ENCODE data around the gene SEMA6B.
"Not testable (repeated sequence)": the region's sequence is repeated elsewhere in the genome, so short reads cannot be mapped to it uniquely, and the experiment has no call there.

The SEMA6B gene

DNA sequence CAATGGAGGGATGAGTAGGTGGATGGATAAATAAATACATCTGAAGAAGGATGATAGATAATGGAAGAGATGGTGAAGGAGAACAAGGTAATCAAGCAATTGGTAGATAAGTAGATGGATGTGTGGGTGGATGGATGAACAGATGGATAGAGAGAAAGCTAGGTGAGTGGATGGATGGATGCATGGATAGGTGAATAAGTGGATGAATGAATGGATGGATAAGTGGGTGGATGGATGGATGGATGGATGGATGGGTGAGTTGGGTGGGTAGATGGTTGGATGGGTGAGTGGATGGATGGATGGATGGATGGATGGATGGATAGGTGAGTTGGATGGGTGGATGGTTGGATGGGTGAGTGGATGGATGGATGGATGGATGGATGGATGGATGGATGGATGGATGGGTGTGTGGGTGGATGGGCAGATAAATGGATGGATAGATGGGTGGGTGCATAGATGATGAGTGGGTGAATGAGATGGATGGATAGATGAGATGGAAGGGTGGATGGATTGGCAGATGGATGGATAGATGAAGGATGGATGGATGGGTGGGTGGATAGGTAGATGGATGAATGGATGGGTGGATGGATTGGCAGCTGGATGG lies 6.3 kb downstream of the SEMA6B start:
- DNase-seq (ENCODE audit: extremely low read depth in 1 of 2, low read depth in 1 of 2) = no peak

DNA sequence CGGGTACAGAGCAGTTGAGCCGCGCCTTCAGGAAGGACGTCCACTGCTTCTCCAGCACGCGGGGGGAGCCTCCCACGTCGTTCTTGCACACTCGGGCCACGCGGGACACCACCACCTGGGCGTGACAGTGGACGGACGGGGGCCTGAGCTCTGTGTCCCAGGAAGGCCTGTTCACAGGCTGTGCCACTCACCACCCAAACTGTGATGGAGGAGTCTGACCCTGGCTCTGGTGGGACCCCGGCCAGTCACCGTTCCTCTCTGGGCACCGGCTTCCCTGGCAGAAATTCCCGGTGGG lies 7.0 kb downstream of the SEMA6B start:
- DNase-seq (ENCODE audit: extremely low read depth in 1 of 2, low read depth in 1 of 2) = no peak

DNA sequence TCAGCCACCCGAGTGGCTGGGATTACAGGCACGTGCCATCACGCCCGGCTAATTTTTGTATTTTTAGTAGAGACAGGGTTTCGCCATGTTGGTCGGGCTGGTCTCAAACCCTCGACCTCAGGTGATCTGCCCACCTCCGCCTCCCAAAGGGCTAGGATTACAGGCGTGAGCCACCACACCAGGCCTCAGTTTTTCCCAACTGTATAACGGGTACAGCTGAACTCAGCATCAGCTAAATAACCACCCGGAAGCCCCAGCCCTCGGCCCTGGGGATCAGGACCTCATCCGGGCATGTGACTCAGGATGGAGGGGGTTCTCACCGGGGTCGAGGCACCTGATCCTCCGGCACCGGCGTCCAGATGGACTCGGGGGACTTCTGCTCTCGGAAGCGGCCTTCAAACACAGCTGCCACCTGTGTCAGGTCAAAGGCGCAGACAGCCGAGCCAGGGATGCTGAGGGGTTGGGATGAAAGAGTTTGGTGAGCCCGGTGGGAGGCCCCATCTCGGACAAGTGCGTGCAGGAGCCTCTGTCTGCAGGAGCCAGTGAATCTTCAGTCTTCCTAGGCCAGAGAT lies 8.9 kb downstream of the SEMA6B start:
- no peak for DNase-seq (ENCODE audit: extremely low read depth in 1 of 2, low read depth in 1 of 2)

DNA sequence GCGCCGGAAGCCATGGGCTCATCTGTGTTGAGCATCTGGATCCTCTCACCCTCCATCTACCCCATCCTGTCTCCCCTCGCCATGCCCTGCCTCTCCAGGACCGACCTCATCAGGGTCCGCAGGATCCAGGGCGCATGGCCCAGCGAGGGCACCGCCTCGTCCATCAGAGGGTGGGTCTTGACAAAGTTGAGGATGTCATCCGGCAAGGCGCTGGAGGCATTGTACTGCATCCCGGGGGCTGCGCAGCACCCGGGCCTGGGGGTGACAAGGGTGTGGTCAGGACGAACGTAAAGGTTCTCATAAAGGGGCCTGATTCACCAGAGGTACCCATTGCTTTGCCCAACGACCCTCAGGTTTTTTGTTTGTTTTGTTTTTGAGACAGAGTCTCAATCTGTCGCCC lies 9.5 kb downstream of the SEMA6B start:
- DNase-seq (ENCODE audit: extremely low read depth in 1 of 2, low read depth in 1 of 2) = no peak

DNA sequence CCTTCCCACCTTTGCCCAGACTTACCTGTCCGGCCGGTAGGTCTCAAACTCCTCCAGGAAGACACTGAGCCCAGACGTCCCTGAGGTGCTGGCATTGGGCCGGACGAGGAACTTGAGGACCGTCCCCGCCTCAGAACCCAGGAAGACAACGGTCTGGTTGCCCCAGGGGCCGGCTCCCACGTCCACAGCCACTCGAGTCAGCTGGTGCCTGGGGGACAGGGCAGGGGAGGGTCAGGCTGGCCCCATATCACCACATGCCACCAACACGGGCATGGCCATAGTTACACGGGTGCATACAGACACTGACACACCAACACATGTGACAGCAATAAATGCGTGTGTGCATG lies 11.3 kb downstream of the SEMA6B start:
- no peak for DNase-seq (ENCODE audit: extremely low read depth in 1 of 2, low read depth in 1 of 2)

DNA sequence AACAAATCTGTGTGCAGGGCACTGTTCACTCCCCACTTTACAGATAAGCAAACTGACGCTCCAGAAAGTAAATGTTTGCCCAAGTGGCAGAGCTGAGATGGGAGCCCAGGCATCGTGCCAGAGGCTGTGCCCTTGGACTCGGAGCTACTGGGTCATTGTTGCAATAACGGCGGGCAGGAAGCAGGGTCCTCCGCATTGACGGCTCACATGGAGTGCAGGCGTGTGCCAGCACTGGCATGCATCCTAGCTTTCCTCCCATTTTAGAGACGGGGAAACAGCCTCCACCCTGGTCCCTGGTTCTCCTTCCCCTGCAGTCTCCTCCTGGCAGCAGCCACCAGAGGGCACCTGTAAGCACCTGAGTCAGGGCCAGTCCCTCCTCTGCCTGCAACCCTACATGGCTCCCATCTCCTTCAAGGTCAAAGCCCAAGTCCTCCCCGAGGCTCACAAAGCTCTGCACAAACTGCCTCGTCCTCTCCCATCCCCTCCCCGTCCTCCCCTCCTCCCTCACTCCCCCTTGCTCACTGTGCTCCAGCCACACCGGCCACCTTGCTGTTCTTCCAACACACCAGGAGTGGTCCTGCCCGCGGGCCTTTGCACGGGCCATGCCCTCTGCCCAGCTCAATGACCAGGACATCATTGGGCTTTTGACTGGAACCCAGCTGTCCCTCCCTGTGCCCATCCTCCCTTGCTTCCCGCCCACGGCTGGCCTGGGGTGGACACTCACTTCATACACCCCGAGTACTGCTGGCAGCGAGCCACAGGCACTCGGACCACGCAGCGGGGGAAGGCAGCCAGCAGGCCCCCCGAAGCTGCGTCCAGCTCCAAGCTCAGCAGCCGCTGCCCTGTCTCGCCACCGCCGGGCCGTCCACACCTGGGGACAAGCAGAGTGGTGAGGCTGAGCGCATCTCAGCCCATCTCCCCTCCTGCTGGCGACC lies 11.9 kb downstream of the SEMA6B start:
- DNase-seq (ENCODE audit: extremely low read depth in 1 of 2, low read depth in 1 of 2) = no peak

DNA sequence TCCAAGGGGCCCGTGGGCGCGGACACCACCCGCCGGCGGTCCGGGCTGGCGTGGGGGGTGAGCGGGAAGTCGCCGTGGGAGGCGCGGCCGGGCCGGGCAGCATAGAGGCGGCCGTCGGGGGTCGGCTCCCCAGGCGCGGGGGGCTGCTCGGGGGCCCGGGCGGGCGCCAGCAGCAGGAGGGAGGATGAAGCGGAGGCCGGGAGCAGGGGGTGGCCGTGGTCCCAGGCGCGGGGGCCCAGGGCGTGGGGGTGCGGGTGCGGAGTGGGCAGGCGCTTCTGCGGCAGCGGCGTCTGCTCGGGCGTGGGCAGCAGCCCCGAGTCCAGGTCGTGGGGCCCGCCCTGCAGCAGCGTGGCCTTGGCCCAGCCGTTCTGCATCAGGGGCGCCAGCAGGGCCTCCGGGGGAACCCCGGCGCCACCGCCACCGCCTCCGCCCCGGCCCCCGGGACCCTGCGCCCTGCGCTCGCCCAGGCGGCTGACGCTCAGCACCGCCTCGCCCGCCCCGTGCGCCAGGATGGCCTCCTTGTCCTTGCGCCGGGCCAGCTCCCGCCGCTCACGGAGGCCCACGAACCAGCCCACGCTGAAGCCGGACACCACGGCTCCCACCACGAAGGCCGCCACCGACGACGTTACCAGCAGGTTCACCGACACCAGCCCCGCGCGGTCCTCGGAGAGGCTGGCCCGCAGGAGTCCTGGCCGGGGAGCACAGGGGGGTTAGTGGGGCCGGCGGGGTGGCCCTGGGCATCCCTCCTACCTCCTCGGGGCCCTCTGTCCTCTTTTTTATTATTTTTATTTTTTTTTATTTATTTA lies 15.4 kb downstream of the SEMA6B start:
- no peak for DNase-seq (ENCODE audit: extremely low read depth in 1 of 2, low read depth in 1 of 2)

DNA sequence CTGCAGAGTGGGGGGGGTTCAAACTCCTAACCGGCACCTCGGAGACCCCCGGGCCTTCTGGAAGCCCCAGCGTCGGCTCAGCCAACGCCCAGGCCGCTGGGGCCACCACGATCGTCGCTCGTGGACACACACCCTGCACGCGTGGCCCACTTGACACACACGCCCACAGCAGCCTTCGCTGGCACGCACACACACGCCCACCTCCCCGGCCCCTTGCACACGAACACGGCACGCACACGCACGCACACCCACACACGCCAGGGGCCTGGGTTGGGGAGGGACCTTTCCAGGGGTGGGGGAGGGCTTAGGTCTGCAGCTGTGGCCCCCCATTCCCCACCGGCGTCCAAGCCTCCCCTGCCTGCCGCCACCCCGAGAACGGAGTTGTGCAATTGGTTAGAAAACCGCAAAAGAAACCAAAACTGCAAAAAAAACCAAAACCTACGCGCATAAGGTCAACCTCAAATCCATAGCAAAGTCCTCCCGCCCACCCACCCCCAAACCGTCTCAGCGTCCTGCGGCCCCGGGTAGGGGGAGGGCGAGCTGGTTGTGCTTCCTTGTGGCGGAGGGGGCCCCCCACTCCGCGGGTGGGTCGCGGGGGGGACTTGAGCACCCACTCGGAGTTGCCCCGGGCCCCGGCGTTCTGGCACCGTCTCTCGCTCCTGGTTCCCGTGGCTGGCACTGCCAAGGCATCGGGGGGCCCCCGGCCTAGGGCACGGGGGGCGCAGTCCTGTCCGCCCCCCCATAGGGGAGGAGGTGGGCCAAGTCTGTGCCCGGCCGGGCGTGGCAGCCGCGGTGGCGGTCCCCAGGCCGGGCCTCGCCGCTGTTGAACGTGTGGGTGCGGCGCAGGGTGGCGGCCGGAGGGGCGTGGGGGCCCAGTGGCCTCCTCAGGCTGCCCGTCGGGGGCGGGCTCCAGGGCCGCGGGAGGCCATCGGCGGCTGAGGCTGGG lies 16.3 kb downstream of the SEMA6B start:
- DNase-seq (ENCODE audit: extremely low read depth in 1 of 2, low read depth in 1 of 2) = no peak

DNA sequence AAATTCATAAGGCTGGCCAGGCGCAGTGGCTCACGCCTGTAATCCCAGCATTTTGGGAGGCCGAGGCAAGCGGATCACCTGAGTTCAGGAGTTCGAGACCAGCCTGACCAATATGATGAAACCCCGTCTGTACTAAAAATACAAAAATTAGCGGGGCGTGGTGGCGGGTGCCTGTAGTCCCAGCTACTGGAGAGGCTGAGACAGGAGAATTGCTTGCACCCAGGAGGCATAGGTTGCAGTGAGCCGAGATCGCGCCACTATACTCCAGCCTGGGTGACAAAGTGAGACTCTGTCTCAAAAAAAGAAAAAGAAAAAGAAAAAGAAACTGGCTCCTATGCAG lies 17.7 kb downstream of the SEMA6B start:
- not testable (repeated sequence) for DNase-seq (ENCODE audit: extremely low read depth in 1 of 2, low read depth in 1 of 2)

DNA sequence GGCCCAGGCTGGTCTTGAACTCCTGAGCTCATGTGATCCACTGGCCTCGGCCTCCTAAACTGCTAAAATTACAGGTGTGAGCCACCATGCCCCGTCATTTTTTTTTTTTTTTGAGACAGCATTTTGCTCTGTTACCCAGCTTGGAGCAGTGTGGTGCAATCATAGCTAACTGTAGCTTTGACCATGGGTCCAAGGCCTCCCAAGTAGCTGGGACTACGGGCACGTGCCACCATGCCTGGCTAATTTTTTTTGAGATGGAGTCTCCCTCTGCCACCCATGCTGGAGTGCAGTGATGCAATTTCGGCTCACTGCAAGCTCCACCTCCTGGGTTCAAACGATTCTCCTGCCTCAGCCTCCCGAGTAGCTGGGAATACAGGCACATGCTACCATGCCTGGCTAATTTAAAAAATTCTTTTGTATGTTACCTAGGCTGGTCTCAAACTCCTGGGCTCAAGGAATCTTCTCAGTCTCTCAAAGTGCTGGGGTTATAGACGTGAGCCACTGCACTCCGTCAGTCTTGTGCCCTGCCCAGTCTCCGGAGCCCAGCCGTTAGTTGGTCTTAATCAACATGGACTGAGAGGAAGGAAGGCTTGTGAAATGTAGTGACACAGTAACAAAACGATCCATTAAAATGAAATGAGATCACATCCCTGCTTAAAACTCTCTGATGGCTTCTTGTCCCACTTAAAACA lies 18.2 kb downstream of the SEMA6B start:
- DNase-seq (ENCODE audit: extremely low read depth in 1 of 2, low read depth in 1 of 2) = no peak

DNA sequence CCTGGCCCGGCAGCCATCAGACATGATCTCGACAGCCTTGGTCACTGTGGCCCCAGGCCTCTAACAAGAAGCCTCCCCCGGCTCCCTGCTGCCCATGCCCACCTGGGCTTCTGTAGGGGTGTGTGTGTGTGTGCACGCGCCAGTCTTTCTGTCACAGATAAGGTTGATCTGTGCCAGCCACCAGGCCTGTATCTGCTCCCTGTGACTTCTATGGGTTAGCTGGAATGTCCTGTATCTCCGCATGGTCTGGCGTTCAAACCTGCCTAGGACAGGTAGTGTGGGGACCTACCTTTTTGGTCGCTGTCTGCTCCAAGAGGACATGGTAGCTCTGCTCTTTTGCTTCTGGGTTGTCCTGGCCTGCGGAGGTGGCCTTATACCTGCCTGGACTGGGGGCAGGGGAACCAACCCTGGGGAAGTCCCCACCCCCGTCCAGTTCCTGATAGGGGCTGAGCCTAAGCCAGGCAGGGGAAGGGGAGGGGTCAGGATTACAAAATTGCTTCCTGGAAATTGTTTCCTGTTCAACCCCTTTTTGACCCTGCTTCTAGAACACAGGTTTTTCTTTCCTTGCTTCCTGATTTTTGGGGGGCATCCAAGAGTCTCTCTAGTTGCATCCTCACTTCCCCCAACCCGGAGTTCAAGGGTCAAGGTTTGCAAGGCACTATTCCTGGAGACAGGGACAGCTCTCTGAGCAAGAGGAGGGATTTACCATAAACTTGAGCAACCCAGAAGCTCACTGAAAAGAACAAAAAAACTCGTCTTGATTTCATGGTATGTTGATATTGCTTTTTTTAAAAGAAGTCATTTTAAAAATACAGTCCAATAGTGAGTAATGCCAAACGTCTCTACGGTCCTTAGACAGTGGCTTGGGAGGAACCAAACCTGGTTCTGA lies 19.5 kb downstream of the SEMA6B start, which contains the start of gene LRG1:
TSS of gene LRG1 (minus strand) at position 344 of the 889 bp plus-strand sequence. CDS start at position 321, 23 bp downstream.
- DNase-seq (ENCODE audit: extremely low read depth in 1 of 2, low read depth in 1 of 2) = no peak

DNA sequence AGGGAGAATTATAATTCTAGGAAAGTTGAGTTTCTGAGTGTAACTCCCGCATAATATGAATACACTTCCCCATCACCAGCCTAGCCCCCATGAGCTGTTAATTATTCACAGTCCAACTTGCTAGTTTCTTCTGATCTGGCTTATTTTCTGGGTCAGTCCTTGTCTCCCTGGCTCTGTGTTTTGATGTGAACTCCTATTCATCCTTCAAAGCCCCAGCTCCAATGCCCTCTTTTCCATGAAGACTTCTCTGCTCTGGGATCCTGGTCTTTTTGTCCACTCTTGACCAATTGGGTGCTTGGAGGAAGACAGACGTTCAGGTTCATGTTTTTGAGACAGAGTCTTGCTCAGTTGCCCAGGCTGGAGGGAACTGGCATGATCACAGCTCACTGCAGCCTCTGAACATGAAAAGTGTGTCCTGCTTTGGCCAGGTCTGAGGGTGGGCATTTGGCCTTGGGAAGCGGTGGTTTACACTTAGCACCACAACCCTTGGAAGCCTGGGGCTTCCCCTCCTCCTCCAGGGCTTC lies 20.3 kb downstream of the SEMA6B start:
- DNase-seq (ENCODE audit: extremely low read depth in 1 of 2, low read depth in 1 of 2) = no peak

DNA sequence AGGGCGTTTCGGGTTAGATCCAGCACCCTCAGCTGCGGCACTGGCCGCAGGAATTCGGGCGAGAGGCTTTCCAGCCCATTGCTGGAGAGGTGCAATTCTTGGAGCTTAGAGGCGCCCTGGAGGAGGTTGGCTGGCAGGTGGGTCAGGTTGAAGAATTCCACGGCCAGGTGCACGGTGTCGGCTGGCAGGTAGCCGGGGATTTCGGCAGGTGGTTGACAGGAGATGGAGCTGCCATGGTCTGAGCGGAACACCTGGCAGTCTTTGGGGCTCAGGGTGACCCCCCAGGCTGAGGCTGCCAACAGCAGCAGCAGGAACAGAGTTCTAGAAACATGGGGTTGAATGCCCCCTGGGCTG lies 20.9 kb downstream of the SEMA6B start:
- DNase-seq (ENCODE audit: extremely low read depth in 1 of 2, low read depth in 1 of 2) = no peak

DNA sequence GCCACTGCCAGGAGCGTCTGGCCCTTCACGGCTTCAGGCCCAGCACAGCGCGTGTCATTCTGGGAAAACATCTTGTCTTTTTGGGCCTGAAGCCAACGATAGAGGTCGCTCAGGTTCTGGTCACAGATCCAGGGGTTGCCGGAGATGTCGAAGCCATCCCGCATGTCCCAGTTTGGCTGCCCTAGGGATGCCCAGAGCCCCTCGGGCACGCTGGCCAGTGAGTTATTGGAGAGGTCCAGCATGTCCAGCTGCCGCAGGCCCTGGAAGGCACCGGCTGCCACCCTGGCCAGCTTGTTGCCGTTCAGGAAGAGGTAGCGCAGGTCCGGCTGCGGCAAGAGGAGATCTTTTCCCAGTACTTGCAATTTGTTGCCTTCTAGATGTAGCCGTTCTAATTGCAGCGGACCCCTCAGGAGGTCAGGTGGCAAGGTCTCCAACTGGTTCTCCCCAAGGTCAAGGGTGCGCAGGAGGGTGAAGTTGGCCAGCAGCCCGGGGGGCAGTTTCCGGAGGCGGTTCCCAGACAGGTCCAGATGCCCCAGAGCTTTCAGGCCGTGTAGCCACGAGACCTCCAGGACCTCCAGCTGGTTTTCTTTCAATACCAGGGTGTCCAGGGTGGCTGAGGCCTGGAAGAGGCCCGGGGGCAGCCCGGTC lies 21.4 kb downstream of the SEMA6B start:
- no peak for DNase-seq (ENCODE audit: extremely low read depth in 1 of 2, low read depth in 1 of 2)

DNA sequence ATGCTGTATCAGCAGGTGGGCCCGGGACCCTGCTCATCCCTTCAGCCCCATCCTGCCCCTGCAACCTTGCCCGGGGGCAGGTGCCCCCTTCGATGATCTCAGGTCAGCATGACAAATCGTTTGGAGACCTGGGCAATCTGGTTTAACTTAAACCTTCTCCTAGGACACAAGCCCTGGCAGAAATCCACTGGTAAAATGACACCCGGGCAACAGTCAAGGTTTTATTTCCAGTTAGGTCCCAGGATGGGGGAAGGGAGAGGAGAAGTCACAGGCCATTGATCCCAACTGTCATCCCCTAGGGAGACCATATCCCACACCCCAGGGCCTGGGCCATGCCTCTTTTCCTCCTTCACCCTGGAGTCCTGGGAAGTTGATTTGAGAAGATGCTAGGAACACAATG lies 22.7 kb downstream of the SEMA6B start:
- DNase-seq (ENCODE audit: extremely low read depth in 1 of 2, low read depth in 1 of 2) = no peak

DNA sequence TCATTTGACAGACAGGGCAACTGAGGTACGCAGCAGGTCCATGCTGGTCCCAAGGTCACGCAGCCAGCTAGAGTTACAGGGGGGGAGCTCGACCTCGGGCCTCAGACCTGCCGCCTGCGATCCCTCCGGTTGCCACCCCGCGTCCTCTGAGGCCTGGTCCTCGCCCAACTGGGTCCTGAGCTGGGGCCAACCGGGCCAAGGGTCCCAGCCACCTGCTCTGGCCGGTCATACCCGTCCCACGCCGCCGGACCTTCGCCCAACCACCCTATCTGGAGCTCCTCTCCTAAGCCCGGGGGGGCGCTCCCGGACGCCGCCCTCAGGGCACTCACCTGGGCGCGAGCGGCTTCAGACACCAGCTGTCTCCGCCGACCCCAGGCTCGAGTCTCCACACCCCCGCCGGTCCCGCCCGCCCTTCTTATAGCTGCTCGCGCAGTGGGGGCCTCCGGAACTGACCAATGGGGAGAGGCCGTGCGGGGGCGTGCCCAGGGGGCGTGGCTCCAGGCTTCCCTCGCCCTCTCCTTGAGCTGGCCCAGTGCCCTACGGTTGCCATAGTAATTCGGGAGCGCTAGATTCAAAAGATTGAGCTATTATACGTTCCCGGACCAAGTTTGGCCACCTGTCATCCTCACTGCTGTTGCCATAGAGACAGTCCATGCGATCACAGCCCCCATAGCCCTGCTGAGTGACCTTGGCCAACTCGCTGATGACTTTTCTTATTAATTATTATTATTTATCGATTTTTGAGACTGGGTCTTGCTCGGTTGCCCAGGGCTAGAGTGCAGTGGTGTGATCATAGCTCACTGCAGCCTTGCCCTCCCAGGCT lies 24.4 kb downstream of the SEMA6B start, which contains the start of gene PLIN5:
TSS of gene PLIN5 (minus strand) at position 389 of the 823 bp plus-strand sequence. CDS start 1,150 bp downstream, outside the sequence.
- peak; percentile 30 to 44 for DNase-seq (ENCODE audit: extremely low read depth in 1 of 2, low read depth in 1 of 2)

DNA sequence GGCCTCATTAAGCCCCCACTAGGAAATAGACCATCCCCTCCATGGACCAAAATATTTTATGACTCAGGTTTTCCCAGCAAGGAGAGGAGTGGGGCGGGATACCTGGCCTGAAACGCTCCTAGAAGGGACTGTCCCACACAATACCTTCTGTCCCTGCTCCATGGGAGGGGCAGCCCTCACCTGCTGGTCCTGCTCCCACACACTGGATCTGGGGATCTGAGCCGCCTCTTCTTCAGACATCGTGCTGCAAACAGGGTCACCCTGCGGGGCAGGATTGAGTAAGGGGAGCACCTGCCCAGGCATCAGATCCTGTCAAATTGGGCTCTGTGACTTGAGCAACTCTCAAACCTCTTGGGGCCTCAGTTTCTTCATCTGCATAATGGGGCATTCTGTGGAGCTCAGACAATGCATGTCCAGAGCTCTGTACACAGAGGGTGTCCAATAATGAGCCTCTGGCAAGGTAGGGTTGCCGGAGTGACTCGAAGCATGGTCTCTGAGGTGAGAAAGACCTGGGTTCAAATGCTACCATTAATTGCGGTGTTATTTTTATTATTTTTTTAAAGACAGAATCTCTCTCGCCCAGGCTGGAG lies 25.6 kb downstream of the SEMA6B start:
- no peak for DNase-seq (ENCODE audit: extremely low read depth in 1 of 2, low read depth in 1 of 2)
